ENCODE data around the gene ZNF423. TPM values are rescaled to one million over a fixed set of nuclear protein-coding genes. Genes with fewer than 3 reads are reported as not detected.
"Not testable (repeated sequence)": the region's sequence is repeated elsewhere in the genome, so short reads cannot be mapped to it uniquely, and the experiment has no call there.

Gene ZNF423
- total RNA-seq, 6 experiments from 2014 or later, result 0.43 to 1.2 (median 0.89) TPM

DNA sequence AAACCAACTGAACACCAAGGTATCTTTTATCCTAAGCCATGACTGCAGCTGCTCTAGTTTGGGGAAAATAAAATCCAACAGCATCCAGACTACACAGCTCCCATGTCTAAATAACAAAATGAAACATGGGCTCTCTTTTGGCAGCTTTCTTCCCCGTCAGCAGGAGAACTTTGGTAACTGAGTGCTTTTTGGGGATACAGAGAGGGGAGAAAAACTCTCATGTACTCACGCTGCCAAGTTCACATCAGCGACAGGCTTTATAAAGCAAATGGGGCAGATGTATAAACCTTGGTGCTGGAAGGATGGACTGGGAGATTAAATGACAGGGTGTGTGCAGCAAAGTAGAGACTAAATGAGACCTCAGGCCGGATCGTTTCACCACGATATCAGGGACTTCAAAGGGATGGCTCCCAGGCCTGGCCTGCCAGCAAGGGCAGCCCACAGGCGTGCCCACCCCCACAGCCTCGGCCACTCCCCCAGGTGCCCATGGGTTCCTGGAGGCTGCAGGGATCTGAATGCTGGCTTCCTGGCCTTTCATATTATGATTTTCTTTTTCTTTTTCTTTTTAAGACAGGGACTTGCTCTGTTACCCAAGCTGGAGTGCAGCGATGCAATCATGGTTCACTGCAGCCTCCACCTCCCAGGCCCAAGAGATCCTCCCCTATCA lies 174.6 kb downstream of the ZNF423 start:
- no peaks in the 10 kb centered on the region for H3K27me3 ChIP-seq
- H3K4me1 ChIP-seq, result no peaks in the 10 kb centered on the region
- DNase-seq (no peak), ATAC-seq (no peak)
- no peak overlapping the region for H3K27ac ChIP-seq
- TF ChIP-seq POLR2A (IDR thresholded peaks at IDR 0.05), result no peak
- TF ChIP-seq, protein P1, sequence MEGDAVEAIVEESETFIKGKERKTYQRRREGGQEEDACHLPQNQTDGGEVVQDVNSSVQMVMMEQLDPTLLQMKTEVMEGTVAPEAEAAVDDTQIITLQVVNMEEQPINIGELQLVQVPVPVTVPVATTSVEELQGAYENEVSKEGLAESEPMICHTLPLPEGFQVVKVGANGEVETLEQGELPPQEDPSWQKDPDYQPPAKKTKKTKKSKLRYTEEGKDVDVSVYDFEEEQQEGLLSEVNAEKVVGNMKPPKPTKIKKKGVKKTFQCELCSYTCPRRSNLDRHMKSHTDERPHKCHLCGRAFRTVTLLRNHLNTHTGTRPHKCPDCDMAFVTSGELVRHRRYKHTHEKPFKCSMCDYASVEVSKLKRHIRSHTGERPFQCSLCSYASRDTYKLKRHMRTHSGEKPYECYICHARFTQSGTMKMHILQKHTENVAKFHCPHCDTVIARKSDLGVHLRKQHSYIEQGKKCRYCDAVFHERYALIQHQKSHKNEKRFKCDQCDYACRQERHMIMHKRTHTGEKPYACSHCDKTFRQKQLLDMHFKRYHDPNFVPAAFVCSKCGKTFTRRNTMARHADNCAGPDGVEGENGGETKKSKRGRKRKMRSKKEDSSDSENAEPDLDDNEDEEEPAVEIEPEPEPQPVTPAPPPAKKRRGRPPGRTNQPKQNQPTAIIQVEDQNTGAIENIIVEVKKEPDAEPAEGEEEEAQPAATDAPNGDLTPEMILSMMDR (IDR thresholded peaks at IDR 0.05), result no peak
- no peaks in the 10 kb centered on the region for H3K36me3 ChIP-seq
- H3K9me3 ChIP-seq, result no peaks in the 10 kb centered on the region
- H3K4me3 ChIP-seq, result no peak overlapping the region
- intact Hi-C loops (cut with DNase I), result no loop called here
- 83% methylated on average over 6 of the region's 9 CpGs for WGBS (ENCODE audit: insufficient coverage, low coverage, low lambda C conversion rate, missing lambda C conversion rate)

DNA sequence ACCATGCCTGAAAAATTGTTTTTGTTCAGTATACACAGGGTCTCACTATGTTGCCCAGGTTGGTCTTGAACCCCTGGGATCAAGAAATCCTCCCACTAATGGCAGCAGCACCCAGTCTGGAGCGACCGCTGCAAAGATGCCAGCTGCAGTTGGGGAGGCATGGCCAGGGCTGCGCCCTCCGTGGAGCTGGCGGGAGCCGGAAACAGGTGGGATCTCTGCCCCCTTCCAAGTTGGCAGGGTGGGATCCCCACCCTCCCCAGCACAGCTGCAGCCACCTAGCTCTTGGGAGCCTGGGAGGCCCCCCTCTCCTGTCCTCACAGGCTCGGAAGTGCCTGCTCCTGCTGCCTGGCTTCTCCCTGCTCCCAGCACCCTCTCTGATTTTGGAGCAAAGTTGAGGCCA lies 176.8 kb downstream of the ZNF423 start:
- TF ChIP-seq POLR2A (IDR thresholded peaks at IDR 0.05), result no peak
- TF ChIP-seq, protein P1 (IDR thresholded peaks at IDR 0.05), result no peak
- no CpG with 5 or more reads among the region's 7 CpGs for WGBS (ENCODE audit: insufficient coverage, low coverage, low lambda C conversion rate, missing lambda C conversion rate)
- Histone ChIP-seq H3K4me1 (no peaks in the 10 kb centered on the region), H3K27ac (no peak overlapping the region), H3K27me3 (no peaks in the 10 kb centered on the region), H3K4me3 (no peak overlapping the region), H3K36me3 (no peaks in the 10 kb centered on the region), H3K9me3 (no peaks in the 10 kb centered on the region)
- no peak for ATAC-seq
- DNase-seq, result no peak
- intact Hi-C loops (cut with DNase I), result no loop called here

DNA sequence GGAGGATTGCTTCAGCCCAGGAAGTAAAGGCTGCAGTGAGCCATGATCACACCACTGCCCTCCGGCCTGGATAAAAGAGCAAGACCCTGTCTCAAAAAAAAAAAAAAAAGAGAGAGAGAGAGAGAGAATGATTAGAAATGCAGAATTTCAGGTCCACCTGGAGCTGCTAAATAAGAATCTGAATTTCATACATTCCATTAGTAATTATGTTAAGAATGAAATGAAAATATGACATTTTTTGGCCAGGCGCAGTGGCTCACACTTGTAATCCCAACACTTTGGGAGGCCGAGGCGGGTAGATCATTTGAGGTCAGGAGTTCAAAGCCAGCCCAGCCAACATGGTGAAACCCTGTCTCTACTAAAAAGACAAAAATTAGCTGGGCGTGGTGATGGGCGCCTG lies 178.3 kb downstream of the ZNF423 start:
- H3K9me3 ChIP-seq; H3K4me1 ChIP-seq; H3K27me3 ChIP-seq; intact Hi-C loops (cut with DNase I); ATAC-seq; H3K4me3 ChIP-seq; DNase-seq; H3K27ac ChIP-seq; H3K36me3 ChIP-seq: not testable (repeated sequence)
- WGBS (ENCODE audit: insufficient coverage, low coverage, low lambda C conversion rate, missing lambda C conversion rate), result 72% methylated on average over 4 of the region's 6 CpGs

DNA sequence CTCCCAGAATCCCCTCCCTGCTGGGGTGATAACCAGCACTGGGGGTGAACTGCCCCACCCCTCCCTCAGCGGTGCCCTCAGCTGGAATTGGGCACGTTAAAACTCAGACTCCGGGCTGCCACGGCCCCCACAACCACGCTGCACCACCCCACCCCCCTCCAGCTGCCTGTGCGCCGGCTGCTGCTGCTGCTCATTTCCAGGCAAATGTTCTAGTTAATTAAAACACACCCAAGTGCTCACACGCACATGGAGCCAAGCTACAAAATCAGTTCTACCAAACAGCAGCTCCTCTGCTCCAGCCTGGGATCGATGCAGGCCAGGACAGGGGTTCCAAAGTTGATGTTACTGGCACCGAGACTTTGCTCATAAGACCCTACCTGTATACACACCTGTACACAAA lies 180.5 kb downstream of the ZNF423 start:
- no peak for ATAC-seq
- Histone ChIP-seq H3K27ac (no peak overlapping the region), H3K9me3 (no peaks in the 10 kb centered on the region), H3K27me3 (no peaks in the 10 kb centered on the region), H3K4me1 (no peaks in the 10 kb centered on the region), H3K4me3 (no peak overlapping the region), H3K36me3 (no peaks in the 10 kb centered on the region)
- no peak for TF ChIP-seq POLR2A (IDR thresholded peaks at IDR 0.05)
- TF ChIP-seq, protein P1 (IDR thresholded peaks at IDR 0.05), result no peak
- no peak for DNase-seq
- intact Hi-C loops (cut with DNase I), result no loop called here
- 67% methylated on average over 2 of the region's 10 CpGs for WGBS (ENCODE audit: insufficient coverage, low coverage, low lambda C conversion rate, missing lambda C conversion rate)

DNA sequence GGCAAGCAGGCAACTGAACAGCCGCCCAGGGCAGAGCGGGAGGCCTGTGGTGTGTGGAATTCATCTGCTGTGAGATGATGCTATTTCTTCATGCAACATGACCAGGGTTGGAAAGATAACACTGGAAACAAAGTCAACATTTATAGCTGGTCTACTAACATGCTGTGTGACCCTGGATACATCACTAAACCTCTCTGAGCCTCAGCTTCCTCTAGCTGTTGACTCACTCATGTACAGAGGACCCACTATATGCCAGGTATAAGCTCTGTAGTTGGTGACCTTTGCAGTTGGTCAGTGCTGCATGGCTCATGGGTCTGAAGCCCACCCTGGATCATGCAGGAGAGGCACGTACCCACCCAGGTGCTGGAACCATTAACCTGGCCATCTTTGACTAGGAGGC lies 180.9 kb downstream of the ZNF423 start:
- intact Hi-C loops (cut with DNase I), result no loop called here
- Histone ChIP-seq H3K36me3 (no peaks in the 10 kb centered on the region), H3K4me3 (no peak overlapping the region), H3K27me3 (no peaks in the 10 kb centered on the region), H3K4me1 (no peaks in the 10 kb centered on the region), H3K9me3 (no peaks in the 10 kb centered on the region), H3K27ac (no peak overlapping the region)
- no peak for DNase-seq
- 88% methylated on average over 2 of the region's 3 CpGs for WGBS (ENCODE audit: insufficient coverage, low coverage, low lambda C conversion rate, missing lambda C conversion rate)
- no peak for ATAC-seq
- TF ChIP-seq, protein P1 (IDR thresholded peaks at IDR 0.05), result no peak
- TF ChIP-seq POLR2A (IDR thresholded peaks at IDR 0.05), result no peak

All from right lobe of liver (tissue), 6 donors.